C1 segment of cervical spinal cord (tissue), 14 donors: ENCODE measurements around the gene CARS1.

Source experiments
- DNase-seq, 14 donors: peaks; one replicate each; lab custom pipeline; 2025; lab: John Stamatoyannopoulos, UW

CARS1 gene

GRCh38 chr11:3057069-3057963 is at the start of gene CARS1:
CARS1 (minus strand) TSS chr11:3057423; CDS start chr11:3057367, 56 bp downstream.
- DNase-seq: peak; percentile 54 to 96 (median 88)

GRCh38 chr11:3105791-3106735 is 48.8 kb upstream of the CARS1 start:
- DNase-seq: no peak

GRCh38 chr11:3104961-3105790 is 48.0 kb upstream of the CARS1 start:
- no peak for DNase-seq

GRCh38 chr11:3104051-3104714 is 47.0 kb upstream of the CARS1 start:
- DNase-seq: no peak

GRCh38 chr11:3103076-3103475 is 45.9 kb upstream of the CARS1 start:
- DNase-seq: no peak

- DNase-seq: no peak
These were observed 45.4 kb upstream of the CARS1 start for GRCh38 chr11:3102641-3102921.

- DNase-seq: no peak
These were observed 44.9 kb upstream of the CARS1 start for GRCh38 chr11:3101921-3102640.

GRCh38 chr11:3099178-3099577 is 42.0 kb upstream of the CARS1 start:
- no peak for DNase-seq

- DNase-seq: no peak
These were observed 39.8 kb upstream of the CARS1 start for GRCh38 chr11:3096909-3097530.

GRCh38 chr11:3095712-3096361 is 38.6 kb upstream of the CARS1 start:
- DNase-seq: no peak

- no peak for DNase-seq
These were observed 37.1 kb upstream of the CARS1 start for GRCh38 chr11:3094223-3094824.

- DNase-seq: no peak
These were observed 36.3 kb upstream of the CARS1 start for GRCh38 chr11:3093281-3094191.

GRCh38 chr11:3092603-3093141 is 35.4 kb upstream of the CARS1 start:
- DNase-seq: no peak

- peak in 10 of 14 donors; percentile 19 to 63 (median 28) for DNase-seq
These were observed 34.8 kb upstream of the CARS1 start for GRCh38 chr11:3091846-3092602.

GRCh38 chr11:3091081-3091845 is 34.0 kb upstream of the CARS1 start:
- no peak for DNase-seq
